Rectal smooth muscle tissue (tissue), 1 donor: ENCODE results near the gene IKZF5.

Experiments used
- H3K27ac ChIP-seq: one replicate; pipeline ENCODE4 v1.7.0; 2013; ENCODE audit warnings: low read depth, low read length, inconsistent platforms
- H3K27me3 ChIP-seq: one replicate; pipeline ENCODE4 v1.7.0; 2013; ENCODE audit warnings: low read length; ENCODE audit not compliant: control insufficient read depth, insufficient read depth
- H3K36me3 ChIP-seq: one replicate; pipeline ENCODE4 v1.7.0; 2013; ENCODE audit warnings: low read length; ENCODE audit not compliant: control insufficient read depth, insufficient read depth
- H3K4me1 ChIP-seq: one replicate; pipeline ENCODE4 v1.7.0; 2013; ENCODE audit warnings: low read length; ENCODE audit not compliant: control insufficient read depth, insufficient read depth
- H3K4me3 ChIP-seq: one replicate; pipeline ENCODE4 v1.7.0; 2013; ENCODE audit warnings: low read length
- H3K9ac ChIP-seq: one replicate; pipeline ENCODE4 v1.7.0; 2013; ENCODE audit warnings: low read length

The IKZF5 gene

GRCh38 chr10:123009105-123009820 is 668 bp upstream of the IKZF5 start:
- Histone ChIP-seq H3K27me3 (no peaks in the 10 kb centered on the region), H3K4me1 (peaks cover 11% of the 10 kb centered on the region), H3K4me3 (peak overlapping the region; percentile 80), H3K36me3 (no peaks in the 10 kb centered on the region), H3K27ac (peak overlapping the region; percentile 74), H3K9ac (peak overlapping the region; percentile 70)

- Histone ChIP-seq H3K27ac (peak overlapping the region; percentile 92), H3K36me3 (no peaks in the 10 kb centered on the region), H3K4me3 (peak overlapping the region; percentile 92), H3K4me1 (peaks cover 11% of the 10 kb centered on the region), H3K9ac (peak overlapping the region; percentile 82), H3K27me3 (no peaks in the 10 kb centered on the region)
Measured at GRCh38 chr10:123007558-123008354, 839 bp downstream of the IKZF5 start.

GRCh38 chr10:123004298-123004697 is 4.3 kb downstream of the IKZF5 start:
- no peak overlapping the region for H3K9ac ChIP-seq
- H3K27ac ChIP-seq: no peak overlapping the region
- H3K4me3 ChIP-seq: no peak overlapping the region
- no peaks in the 10 kb centered on the region for H3K27me3 ChIP-seq
- H3K4me1 ChIP-seq: peaks cover 15% of the 10 kb centered on the region
- H3K36me3 ChIP-seq: no peaks in the 10 kb centered on the region

GRCh38 chr10:123001370-123001769 is 7.2 kb downstream of the IKZF5 start:
- H3K9ac ChIP-seq: no peak overlapping the region
- peaks cover 6% of the 10 kb centered on the region for H3K4me1 ChIP-seq
- H3K27ac ChIP-seq: no peak overlapping the region
- H3K4me3 ChIP-seq: no peak overlapping the region
- no peaks in the 10 kb centered on the region for H3K27me3 ChIP-seq
- no peaks in the 10 kb centered on the region for H3K36me3 ChIP-seq

- H3K27ac ChIP-seq: no peak overlapping the region
Measured at GRCh38 chr10:123000155-123000554, 8.4 kb downstream of the IKZF5 start.

GRCh38 chr10:122999347-122999746 is 9.2 kb downstream of the IKZF5 start:
- H3K27me3 ChIP-seq: no peaks in the 10 kb centered on the region
- H3K9ac ChIP-seq: no peak overlapping the region
- H3K4me1 ChIP-seq: peaks cover 6% of the 10 kb centered on the region
- H3K4me3 ChIP-seq: no peak overlapping the region
- no peak overlapping the region for H3K27ac ChIP-seq
- peaks cover 11% of the 10 kb centered on the region for H3K36me3 ChIP-seq

More at GRCh38 chr10:123000155-123000554, 8.4 kb downstream of the IKZF5 start:
- peaks cover 6% of the 10 kb centered on the region for H3K4me1 ChIP-seq
- no peak overlapping the region for H3K9ac ChIP-seq
- no peak overlapping the region for H3K4me3 ChIP-seq
- H3K27me3 ChIP-seq: no peaks in the 10 kb centered on the region
- H3K36me3 ChIP-seq: peaks cover 7% of the 10 kb centered on the region

GRCh38 chr10:122998934-122999333 is 9.7 kb downstream of the IKZF5 start:
- Histone ChIP-seq H3K4me1 (peaks cover 6% of the 10 kb centered on the region), H3K4me3 (no peak overlapping the region), H3K9ac (no peak overlapping the region), H3K27ac (no peak overlapping the region), H3K36me3 (peaks cover 15% of the 10 kb centered on the region), H3K27me3 (no peaks in the 10 kb centered on the region)

- H3K36me3 ChIP-seq: peaks cover 19% of the 10 kb centered on the region
- no peak overlapping the region for H3K4me3 ChIP-seq
- no peak overlapping the region for H3K9ac ChIP-seq
- no peak overlapping the region for H3K27ac ChIP-seq
- H3K4me1 ChIP-seq: peaks cover 6% of the 10 kb centered on the region
- no peaks in the 10 kb centered on the region for H3K27me3 ChIP-seq
Measured at GRCh38 chr10:122998360-122998917, 10.2 kb downstream of the IKZF5 start.

- H3K9ac ChIP-seq: no peak overlapping the region
- peaks cover 19% of the 10 kb centered on the region for H3K36me3 ChIP-seq
- H3K27me3 ChIP-seq: no peaks in the 10 kb centered on the region
- H3K4me1 ChIP-seq: peaks cover 6% of the 10 kb centered on the region
- no peak overlapping the region for H3K27ac ChIP-seq
- no peak overlapping the region for H3K4me3 ChIP-seq
Measured at GRCh38 chr10:122997864-122998263, 10.7 kb downstream of the IKZF5 start.

- H3K4me1 ChIP-seq: peaks cover 6% of the 10 kb centered on the region
- peaks cover 19% of the 10 kb centered on the region for H3K36me3 ChIP-seq
- no peak overlapping the region for H3K27ac ChIP-seq
Measured at GRCh38 chr10:122995936-122996335, 12.7 kb downstream of the IKZF5 start.

GRCh38 chr10:122993797-122994336 is 14.7 kb downstream of the IKZF5 start:
- Histone ChIP-seq H3K9ac (no peak overlapping the region), H3K36me3 (peaks cover 19% of the 10 kb centered on the region), H3K27me3 (no peaks in the 10 kb centered on the region), H3K4me1 (no peaks in the 10 kb centered on the region), H3K27ac (no peak overlapping the region), H3K4me3 (no peak overlapping the region)

More at GRCh38 chr10:122995936-122996335, 12.7 kb downstream of the IKZF5 start:
- no peak overlapping the region for H3K4me3 ChIP-seq
- no peaks in the 10 kb centered on the region for H3K27me3 ChIP-seq
- no peak overlapping the region for H3K9ac ChIP-seq

GRCh38 chr10:122992031-122992585 is 16.5 kb downstream of the IKZF5 start:
- H3K27ac ChIP-seq: no peak overlapping the region
- no peak overlapping the region for H3K9ac ChIP-seq
- H3K27me3 ChIP-seq: no peaks in the 10 kb centered on the region

More at GRCh38 chr10:122992031-122992585, 16.5 kb downstream of the IKZF5 start:
- H3K4me1 ChIP-seq: no peaks in the 10 kb centered on the region
- peaks cover 19% of the 10 kb centered on the region for H3K36me3 ChIP-seq
- H3K4me3 ChIP-seq: no peak overlapping the region
